T-helper 2 cell (primary cell): ENCODE data around the gene NADSYN1.
"Not testable (repeated sequence)": the region's sequence is repeated elsewhere in the genome, so short reads cannot be mapped to it uniquely, and the experiment has no call there.

Experiments used
- DNase-seq, 5 experiments: peaks; one replicate each; pipeline versions ENCODE4 v3.0.0 to v3.0.0-alpha.2; 2012 to 2022
- total RNA-seq, 2 donors: gene quantifications; one replicate each; lab custom pipeline; 2026; lab: John Stamatoyannopoulos, UW

NADSYN1 gene
- total RNA-seq, result 138 to 149 reads per million in 2 donors

DNA sequence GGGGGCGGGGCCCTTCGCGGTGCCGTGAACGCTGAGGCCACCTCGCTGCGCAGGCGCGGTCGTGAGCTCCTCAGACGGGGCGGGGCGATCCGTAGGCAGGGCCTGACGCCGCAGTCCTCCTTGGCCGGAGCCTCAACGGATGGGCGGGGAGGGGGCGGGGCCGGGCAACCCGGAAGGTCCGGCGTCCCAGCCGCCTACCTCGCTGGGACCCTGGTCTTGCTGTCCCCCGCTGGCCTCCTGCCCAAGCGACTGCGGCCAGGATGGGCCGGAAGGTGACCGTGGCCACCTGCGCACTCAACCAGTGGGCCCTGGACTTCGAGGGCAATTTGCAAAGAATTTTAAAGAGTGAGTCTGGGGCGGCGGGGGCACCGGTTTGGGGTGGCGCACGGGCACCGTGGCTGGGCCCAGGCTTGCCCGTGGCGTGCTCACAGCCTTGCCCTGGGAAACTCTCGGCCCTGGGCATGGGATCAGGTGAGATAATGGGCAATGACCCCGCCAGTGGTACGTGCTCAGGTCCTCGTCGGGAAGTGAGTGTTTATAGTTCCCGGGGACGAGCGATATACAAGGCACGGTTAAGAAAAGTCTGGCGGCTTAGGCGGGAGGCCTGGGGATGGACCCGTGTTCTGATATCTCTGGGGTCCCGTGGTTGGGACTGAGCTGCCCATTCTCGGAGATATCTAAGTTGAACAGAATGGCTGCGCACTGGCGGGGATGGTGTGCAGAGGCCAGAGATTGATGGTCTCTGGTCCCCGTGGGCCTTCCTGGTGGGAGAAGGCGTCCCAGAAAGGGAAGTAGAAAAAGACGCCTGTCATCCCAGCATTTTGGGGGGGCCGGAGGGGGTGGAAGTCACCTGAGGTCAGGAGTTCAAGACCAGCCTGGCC lies at the start of gene NADSYN1:
NADSYN1 (plus strand) TSS at position 167 of the 881 bp plus-strand sequence; CDS start at position 261, 94 bp downstream.
- peak; percentile 84 to 94 (median 93) for DNase-seq

DNA sequence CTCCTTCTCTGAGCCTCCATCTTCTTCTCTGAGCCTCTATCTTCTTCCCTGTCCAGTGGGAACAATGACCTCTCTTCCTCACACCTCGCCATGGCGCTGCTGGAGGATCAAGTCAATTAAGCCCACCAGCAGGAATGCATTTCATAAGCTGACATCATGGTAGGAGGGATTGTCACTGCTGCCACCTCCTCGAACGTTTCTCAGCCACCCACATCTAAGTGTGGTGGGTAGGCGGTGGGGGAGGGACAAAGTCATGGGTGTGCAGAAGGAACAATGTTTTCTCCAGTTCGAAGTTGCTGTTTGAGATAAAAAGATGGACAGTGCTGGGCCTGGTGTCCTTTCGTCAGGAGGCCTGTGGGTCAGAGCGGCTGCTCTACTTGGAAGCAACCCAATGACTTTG lies 48.8 kb upstream of the NADSYN1 start:
- no peak for DNase-seq

DNA sequence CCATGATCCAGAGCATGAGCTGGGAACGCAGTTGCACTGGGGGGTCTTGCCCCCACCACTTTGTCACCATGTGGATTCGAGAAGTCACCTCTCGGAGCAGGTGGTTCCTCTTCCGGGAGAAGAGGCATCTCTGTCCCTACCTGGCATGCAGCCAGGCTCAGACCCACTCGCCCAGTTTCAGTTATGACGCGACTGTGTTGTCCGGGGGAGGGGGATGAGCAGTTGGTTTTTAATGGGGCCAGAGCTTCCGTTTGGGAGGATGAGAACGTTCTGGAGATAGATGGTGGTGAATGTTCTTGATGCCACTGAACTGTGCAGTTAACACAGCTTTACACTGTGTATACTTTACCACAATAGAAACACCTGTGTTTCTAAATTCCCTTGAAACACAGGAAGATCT lies 46.3 kb upstream of the NADSYN1 start:
- no peak for DNase-seq

GRCh38 chr11:71407356-71407755 lies 45.6 kb upstream of the NADSYN1 start:
- no peak for DNase-seq

GRCh38 chr11:71408826-71409225 lies 44.2 kb upstream of the NADSYN1 start:
- no peak for DNase-seq

- DNase-seq, result no peak
Measured at GRCh38 chr11:71410363-71410966, 42.5 kb upstream of the NADSYN1 start.

DNA sequence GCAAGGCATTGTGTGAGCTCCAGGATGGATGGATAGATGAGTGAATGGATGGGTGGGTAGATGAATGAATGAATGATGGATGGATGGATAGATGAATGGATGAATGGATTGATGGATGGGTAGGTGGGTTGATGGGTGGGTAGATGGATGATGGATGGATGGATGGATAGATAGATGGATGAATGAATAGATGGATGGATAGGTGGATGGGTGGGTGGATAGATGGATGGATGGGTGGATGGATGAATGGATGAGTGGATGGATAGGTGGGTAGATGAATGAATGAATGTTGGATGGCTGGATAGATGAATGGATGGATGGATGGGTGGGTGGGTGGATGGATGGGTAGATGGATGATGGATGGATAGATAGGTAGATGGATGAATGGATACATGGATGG lies 38.4 kb upstream of the NADSYN1 start:
- no peak for DNase-seq

DNA sequence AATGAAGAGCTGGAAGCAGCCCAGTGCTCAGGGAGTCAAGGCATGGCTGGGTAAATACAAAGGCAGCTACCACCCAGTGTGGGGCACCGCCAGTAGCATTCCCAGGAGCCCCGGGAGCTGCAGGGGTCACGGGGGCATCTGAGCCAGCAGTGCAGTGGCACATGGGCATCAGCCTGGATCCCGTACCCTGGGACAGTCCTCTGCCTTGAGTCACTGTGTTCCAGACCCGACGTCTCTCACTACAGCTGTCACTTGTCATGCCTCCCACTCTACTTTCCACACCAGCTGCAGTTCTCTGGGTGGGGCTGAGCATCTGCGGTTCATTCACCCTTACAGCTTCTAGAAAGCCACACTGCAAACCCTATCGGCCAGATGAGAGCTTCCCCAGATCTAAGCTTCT lies 34.4 kb upstream of the NADSYN1 start:
- no peak for DNase-seq

- DNase-seq, result peak in 1 of 5 experiments; percentile 32
Measured at GRCh38 chr11:71420455-71421241, 32.4 kb upstream of the NADSYN1 start.

DNA sequence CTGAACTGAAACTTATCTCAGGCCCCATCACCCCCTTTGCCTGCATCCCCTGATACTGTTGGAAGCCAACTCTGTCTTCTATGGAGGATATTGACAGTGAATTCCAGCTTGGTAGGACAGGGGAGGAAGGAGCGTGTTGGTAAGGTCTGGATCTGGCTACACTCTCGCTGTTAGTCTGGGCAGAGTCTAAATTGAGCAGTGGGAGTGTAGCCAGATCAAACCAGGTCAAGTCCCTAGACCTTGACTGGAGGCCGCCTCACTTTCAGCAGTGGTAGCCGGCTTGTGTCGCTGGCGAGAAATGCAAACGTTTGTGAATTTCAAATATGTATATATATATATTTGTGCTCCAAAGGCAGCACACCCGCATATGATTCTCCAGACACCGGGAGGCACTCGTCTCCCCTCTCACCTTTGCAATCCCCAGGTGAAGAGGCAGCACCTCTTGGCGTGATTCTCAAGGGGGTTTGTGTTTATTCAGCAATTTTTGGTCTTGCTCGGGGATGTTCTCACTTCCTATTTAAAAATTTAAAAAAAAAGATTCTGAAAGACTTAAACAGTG lies 31.5 kb upstream of the NADSYN1 start:
- no peak for DNase-seq

- not testable (repeated sequence) for DNase-seq
Measured at GRCh38 chr11:71422318-71422717, 30.7 kb upstream of the NADSYN1 start.

GRCh38 chr11:71423181-71423790 lies 29.7 kb upstream of the NADSYN1 start:
- no peak for DNase-seq

DNA sequence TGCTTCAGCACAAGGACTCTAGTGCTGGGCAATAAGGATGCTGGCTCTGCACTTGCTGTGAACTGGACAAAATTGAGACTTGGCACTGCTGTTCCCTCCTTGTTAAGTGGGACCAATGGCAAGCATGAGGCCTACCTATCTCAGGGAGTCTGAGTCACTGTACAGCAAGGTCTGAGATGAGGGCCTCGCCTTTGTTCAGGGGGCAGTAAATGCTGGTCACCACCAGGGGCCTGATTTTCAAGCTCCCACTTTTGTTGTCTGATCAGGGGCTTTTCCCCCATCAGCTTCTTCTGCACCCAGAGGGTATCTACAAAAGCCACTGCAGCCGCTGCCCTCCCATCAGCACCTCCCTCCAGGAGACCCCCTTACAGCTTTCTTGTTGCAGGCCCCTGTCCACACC lies 27.6 kb upstream of the NADSYN1 start:
- no peak for DNase-seq

DNA sequence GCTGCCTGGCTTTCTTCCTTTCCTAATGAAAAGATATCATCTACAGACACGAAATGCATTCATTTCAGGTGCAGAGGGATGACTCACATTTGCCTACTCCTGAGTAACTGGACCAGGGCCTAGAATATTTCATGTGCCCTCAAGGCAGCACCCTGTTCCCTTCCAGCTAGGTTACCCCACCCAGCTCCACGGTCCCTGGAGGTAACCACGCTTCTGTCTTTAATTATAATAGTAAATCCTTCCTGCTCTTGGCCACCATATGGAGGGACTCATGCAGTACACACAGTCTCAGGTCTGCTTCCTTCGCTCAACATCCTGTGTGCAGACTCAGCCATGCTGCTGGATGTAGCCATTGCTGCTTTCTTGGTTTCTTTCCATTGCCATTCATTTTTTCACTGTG lies 27.1 kb upstream of the NADSYN1 start:
- DNase-seq, result no peak

DNA sequence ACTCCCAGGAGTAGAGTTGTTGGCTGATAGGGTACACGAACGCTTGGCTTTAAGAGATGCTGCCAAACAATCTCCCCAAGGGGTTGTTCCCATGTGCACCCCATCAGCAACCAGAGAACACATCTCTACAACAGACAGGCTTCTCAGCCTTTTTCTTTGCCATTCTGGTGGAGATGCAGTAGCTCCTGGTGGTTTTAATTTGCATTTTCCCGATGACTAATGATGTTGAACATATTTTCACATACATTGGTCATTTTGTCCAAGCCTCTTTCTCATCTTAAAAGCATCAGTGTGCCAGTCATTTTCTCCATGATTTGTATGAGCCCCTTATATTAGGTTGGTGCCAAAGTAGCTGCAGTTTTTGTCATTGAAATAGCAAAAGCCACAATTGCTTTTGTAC lies 26.6 kb upstream of the NADSYN1 start:
- DNase-seq, result no peak

GRCh38 chr11:71428861-71429435 lies 24.1 kb upstream of the NADSYN1 start:
- no peak for DNase-seq

DNA sequence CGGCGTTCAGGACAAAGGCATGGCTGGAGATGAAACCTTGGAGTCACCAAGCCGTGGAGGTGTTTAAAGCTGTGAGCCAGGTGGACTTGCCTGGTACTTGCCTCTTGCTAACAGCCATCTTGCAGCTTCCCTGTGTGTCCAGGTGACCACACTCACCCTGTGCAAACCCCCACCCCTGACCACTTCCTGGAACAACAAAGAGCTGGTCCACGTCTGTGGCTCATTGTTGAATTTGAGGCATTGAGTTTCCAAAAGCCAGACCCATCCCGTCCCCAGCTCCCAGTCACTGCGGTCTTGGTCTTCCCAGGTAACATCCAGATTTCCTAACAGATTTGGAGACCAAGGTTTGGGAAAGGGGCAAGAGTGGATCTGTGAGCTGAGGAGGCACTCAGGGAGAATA lies 23.3 kb upstream of the NADSYN1 start:
- DNase-seq, result no peak

DNA sequence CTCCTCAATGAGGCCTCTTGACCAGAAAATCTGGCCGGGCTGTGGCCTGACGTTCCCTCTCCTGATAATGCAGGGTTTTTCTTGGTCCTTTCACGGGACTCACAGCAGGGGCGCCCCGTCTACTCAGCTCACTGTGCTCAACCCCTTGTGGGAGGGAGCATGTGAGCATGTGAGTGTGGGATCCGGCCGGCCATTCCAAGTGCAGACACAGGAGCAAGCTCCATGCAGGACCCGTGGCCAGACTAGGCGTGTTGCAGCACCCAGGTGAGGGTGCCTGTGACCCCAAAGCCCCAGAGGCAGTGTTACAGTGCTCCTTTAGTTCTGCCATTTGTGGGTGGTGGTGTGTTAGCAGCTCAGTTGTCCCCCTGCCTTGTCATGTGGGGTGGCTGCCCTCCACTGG lies 22.8 kb upstream of the NADSYN1 start:
- no peak for DNase-seq

GRCh38 chr11:71431271-71431670 lies 21.7 kb upstream of the NADSYN1 start:
- no peak for DNase-seq

DNA sequence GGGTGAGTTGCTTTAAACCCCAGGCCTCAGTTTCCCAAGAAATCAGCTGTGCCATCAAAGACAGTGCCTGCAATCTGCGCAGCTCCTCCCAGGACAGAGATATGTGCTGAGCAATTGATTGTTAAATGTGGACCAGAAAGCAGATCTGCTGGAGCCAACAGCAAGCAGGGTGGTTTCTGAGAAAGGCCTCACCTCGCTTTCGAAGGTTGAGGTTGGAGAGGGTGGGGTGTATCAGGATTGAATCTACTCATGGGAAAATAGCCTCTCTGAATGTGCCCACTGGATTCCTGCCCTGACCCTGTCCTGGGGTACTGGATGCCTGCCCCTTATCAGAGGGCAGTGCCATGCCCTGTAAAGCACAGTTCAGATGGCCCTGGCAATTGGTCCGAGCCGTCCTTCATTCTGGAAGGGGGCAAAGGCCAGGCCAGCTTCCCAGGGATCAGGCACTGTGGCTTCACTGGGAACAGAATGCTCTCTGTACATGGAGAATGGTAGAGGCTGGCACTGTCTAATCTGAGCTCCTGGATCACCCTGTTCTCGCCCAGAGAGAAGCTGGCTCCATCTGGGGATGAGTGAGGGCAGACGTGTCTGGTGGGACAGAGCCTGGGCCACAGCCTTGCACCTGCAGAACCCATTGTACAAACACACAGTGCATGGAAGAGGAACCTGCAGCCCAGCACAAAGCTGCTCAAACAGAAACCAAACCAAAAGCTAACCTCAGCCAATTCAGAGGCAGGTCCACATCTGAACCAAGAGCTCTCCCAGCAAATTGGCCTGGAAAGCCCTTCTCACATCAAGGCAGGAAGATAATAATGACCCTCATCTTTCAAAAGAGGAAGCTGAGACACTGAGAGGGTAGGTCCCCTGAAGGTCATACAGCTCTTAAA lies 20.0 kb upstream of the NADSYN1 start:
- DNase-seq, result no peak
